ENCODE results near the gene STIM1.

- TF ChIP-seq CTCF (IDR thresholded peaks at IDR 0.05) (no peak), POLR2A (IDR thresholded peaks at IDR 0.05) (no peak)
Observed at GRCh38 chr11:4076774-4077173, 221.3 kb downstream of the STIM1 start.

Data from right lobe of liver (tissue), 4 donors.